ENCODE measurements around the gene AVPR2.

AVPR2 gene

GRCh38 chrX:153903991-153904957, at the start of gene AVPR2:
Gene AVPR2, plus strand, starts transcription at chrX:153904673. Its CDS starts 473 bp downstream, at chrX:153905146.
- DNase-seq, result no peak

GRCh38 chrX:153854702-153855101, 49.8 kb upstream of the AVPR2 start:
- no peak for DNase-seq

GRCh38 chrX:153857348-153857903, 47.0 kb upstream of the AVPR2 start:
- DNase-seq, result no peak

- DNase-seq, result no peak
Measured at GRCh38 chrX:153861151-153861550, 43.3 kb upstream of the AVPR2 start.

- DNase-seq, result no peak
Measured at GRCh38 chrX:153861733-153862310, 42.7 kb upstream of the AVPR2 start.

GRCh38 chrX:153862369-153863250, 41.9 kb upstream of the AVPR2 start:
- no peak for DNase-seq

GRCh38 chrX:153863251-153863991, 41.1 kb upstream of the AVPR2 start:
- no peak for DNase-seq

- DNase-seq, result no peak
Measured at GRCh38 chrX:153864101-153864500, 40.4 kb upstream of the AVPR2 start.

- no peak for DNase-seq
Measured at GRCh38 chrX:153864561-153865320, 39.7 kb upstream of the AVPR2 start.

- no peak for DNase-seq
Measured at GRCh38 chrX:153865321-153865580, 39.2 kb upstream of the AVPR2 start.

GRCh38 chrX:153865685-153866084, 38.8 kb upstream of the AVPR2 start:
- DNase-seq, result no peak

- no peak for DNase-seq
Measured at GRCh38 chrX:153866302-153867019, 38.0 kb upstream of the AVPR2 start.

- no peak for DNase-seq
Measured at GRCh38 chrX:153867139-153867538, 37.3 kb upstream of the AVPR2 start.

- DNase-seq, result no peak
Measured at GRCh38 chrX:153867671-153868070, 36.8 kb upstream of the AVPR2 start.

GRCh38 chrX:153868576-153869472, 35.6 kb upstream of the AVPR2 start:
- DNase-seq, result no peak

- no peak for DNase-seq
Measured at GRCh38 chrX:153869473-153870287, 34.8 kb upstream of the AVPR2 start.

- no peak for DNase-seq
Measured at GRCh38 chrX:153870288-153870690, 34.2 kb upstream of the AVPR2 start.

GRCh38 chrX:153870791-153871360, 33.6 kb upstream of the AVPR2 start:
- no peak for DNase-seq

GRCh38 chrX:153871451-153871850, 33.0 kb upstream of the AVPR2 start:
- no peak for DNase-seq

Data from NK-92 treated with Interleukin-12 subunit alpha and Interleukin-12 subunit beta, amount 100 ng/mL, for 24 hours (cell line).